DOHH2 (cell line): ENCODE measurements around the gene NCOA4.
"Not testable (repeated sequence)": the region's sequence is repeated elsewhere in the genome, so short reads cannot be mapped to it uniquely, and the experiment has no call there.

Experiments used
- H3F3A ChIP-seq: fragments of 200-600 bp; sonication (generic), shearing (Covaris generic); 2 replicates; pipeline ENCODE4 v1.6.0; 2016; ENCODE audit warnings: antibody characterized with exemption, mild to moderate bottlenecking; ENCODE audit not compliant: control insufficient read depth, insufficient read depth
- H3K27ac ChIP-seq: fragments of 200-600 bp; sonication (generic); 2 replicates; pipeline ENCODE4 v1.5.1; 2014; ENCODE audit warnings: low read depth, mild to moderate bottlenecking, low read length, moderate library complexity
- H3K27me3 ChIP-seq: fragments of 200-600 bp; sonication (generic); 2 replicates; pipeline ENCODE4 v1.6.1; 2014; ENCODE audit warnings: mild to moderate bottlenecking, low read length, mixed read lengths; ENCODE audit not compliant: control insufficient read depth
- H3K36me3 ChIP-seq: fragments of 200-600 bp; sonication (generic); 2 replicates; pipeline ENCODE4 v1.6.1; 2014; ENCODE audit warnings: mild to moderate bottlenecking, low read length, moderate library complexity, mixed read lengths; ENCODE audit not compliant: control insufficient read depth
- H3K4me1 ChIP-seq: fragments of 200-600 bp; sonication (generic); 2 replicates; pipeline ENCODE4 v1.6.1; 2014; ENCODE audit warnings: mild to moderate bottlenecking, low read length, mixed read lengths; ENCODE audit not compliant: control insufficient read depth
- H3K4me2 ChIP-seq: fragments of 200-600 bp; sonication (generic); 2 replicates; pipeline ENCODE4 v1.6.0; 2014; ENCODE audit warnings: mild to moderate bottlenecking, low read length, moderate library complexity
- H3K4me3 ChIP-seq: fragments of 200-600 bp; sonication (generic); 2 replicates; pipeline ENCODE4 v1.5.1; 2014; ENCODE audit warnings: mild to moderate bottlenecking, low read length, mixed read lengths
- H3K79me2 ChIP-seq: fragments of 200-600 bp; sonication (generic); 2 replicates; pipeline ENCODE4 v1.6.1; 2014; ENCODE audit warnings: mild to moderate bottlenecking, low read length, mixed read lengths; ENCODE audit not compliant: control insufficient read depth
- H3K9me2 ChIP-seq: fragments of 200-600 bp; sonication (generic); replicated peaks from 2 replicates; pipeline ENCODE4 v1.6.1; 2014; ENCODE audit warnings: mild to moderate bottlenecking, low read length, mixed read lengths; ENCODE audit not compliant: control insufficient read depth
- H3K9me3 ChIP-seq: fragments of 200-600 bp; sonication (generic); 2 replicates; pipeline ENCODE4 v1.6.1; 2014; ENCODE audit warnings: antibody characterized with exemption, low read length, mixed read lengths; ENCODE audit not compliant: control insufficient read depth, insufficient read depth
- H4K20me1 ChIP-seq: fragments of 200-600 bp; sonication (generic); 2 replicates; pipeline ENCODE4 v1.6.0; 2014; ENCODE audit warnings: low read depth, mild to moderate bottlenecking, antibody characterized with exemption, low read length, moderate library complexity; ENCODE audit not compliant: control insufficient read depth, insufficient read depth
- CTCF ChIP-seq: fragments of 200-600 bp; sonication (generic); IDR thresholded peaks from one replicate; pipeline ENCODE4 v1.5.1; 2014; ENCODE audit warnings: antibody characterized with exemption, mild to moderate bottlenecking, low read depth, low read length; ENCODE audit not compliant: poor library complexity, severe bottlenecking
- EZH2phosphoT487 ChIP-seq: fragments of 200-600 bp; sonication (generic); IDR thresholded peaks from 2 replicates; pipeline ENCODE4 v1.6.1; 2017; ENCODE audit warnings: borderline replicate concordance, mild to moderate bottlenecking, antibody characterized with exemption, low read length, moderate library complexity, mixed read lengths

Gene NCOA4

DNA sequence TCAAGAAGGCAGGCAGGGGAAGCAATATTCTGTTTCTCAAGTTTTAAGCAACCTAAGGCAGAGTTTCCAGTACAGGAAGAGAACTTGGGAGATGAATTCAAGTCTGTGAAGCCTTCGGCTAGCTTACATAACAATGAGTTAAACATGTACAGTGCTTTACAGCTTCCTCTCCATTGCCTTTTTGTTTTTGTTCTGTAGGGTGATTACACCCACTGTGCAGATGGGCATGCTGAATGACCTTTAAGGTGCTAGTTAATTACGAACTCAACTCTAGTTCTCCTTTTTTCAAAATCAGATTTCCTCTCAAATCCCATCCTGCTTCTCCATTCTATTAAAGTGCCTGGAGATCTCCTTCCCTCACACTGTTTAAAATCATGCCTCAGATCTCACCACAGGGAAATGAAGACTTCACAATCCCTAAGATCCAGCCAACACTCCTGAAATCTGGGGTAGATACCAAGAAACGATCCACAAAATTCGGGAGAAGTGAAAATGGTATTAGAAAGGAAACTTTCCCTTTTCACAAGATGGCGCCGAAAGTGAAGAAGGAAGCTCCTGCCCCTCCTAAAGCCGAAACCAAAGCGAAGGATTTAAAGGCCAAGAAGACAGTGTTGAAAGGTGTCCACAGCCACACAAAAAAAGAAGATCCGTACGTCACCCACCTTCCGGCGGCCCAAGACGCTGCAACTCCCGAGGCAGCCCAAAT lies 32.5 kb upstream of the NCOA4 start:
- Histone ChIP-seq H4K20me1 (no peaks in the 10 kb centered on the region), H3K27me3 (no peaks in the 10 kb centered on the region), H3K9me2 (no peaks in the 10 kb centered on the region), H3K79me2 (no peaks in the 10 kb centered on the region), H3K4me3 (no peak overlapping the region), H3K27ac (no peak overlapping the region), H3K4me2 (no peak overlapping the region), H3F3A (no peaks in the 10 kb centered on the region), H3K4me1 (no peaks in the 10 kb centered on the region), H3K9me3 (no peaks in the 10 kb centered on the region), H3K36me3 (no peaks in the 10 kb centered on the region)
- TF ChIP-seq CTCF (no peak), EZH2phosphoT487 (no peak)

DNA sequence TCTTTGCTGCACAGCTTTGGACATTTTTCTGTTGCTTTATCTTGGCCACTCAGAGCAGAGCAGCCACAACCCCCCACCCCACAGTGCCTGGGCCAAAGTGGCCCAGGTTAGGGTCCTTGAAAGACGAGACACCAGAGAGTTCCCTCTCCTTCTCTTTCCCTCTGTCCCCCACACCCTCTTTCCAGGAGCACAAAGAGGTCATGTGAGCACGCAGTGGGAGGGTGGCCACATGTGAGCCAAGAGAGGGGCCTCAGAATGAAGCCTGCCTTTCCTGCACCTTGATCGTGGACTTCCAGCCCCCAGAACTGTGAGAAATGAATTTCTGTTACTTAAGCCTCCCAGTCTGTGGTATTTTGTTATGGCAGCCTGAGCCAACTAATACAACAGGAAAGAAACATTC lies 30.3 kb upstream of the NCOA4 start:
- no peaks in the 10 kb centered on the region for H3K79me2 ChIP-seq
- H3K9me2 ChIP-seq: no peaks in the 10 kb centered on the region
- H3K27ac ChIP-seq: no peak overlapping the region
- no peaks in the 10 kb centered on the region for H3K27me3 ChIP-seq
- no peaks in the 10 kb centered on the region for H3F3A ChIP-seq
- H3K4me2 ChIP-seq: no peak overlapping the region
- no peaks in the 10 kb centered on the region for H3K4me1 ChIP-seq
- no peak overlapping the region for H3K4me3 ChIP-seq
- no peak for TF ChIP-seq EZH2phosphoT487
- no peak for TF ChIP-seq CTCF
- no peaks in the 10 kb centered on the region for H3K36me3 ChIP-seq
- no peaks in the 10 kb centered on the region for H3K9me3 ChIP-seq
- no peaks in the 10 kb centered on the region for H4K20me1 ChIP-seq

- H3F3A ChIP-seq, H3K27me3 ChIP-seq, H4K20me1 ChIP-seq, H3K4me3 ChIP-seq, H3K9me2 ChIP-seq, H3K9me3 ChIP-seq, H3K4me1 ChIP-seq, H3K27ac ChIP-seq, H3K36me3 ChIP-seq, H3K4me2 ChIP-seq, H3K79me2 ChIP-seq: not testable (repeated sequence)
Observed at GRCh38 chr10:46057927-46058326, 27.5 kb upstream of the NCOA4 start.

GRCh38 chr10:46057038-46057437 lies 26.6 kb upstream of the NCOA4 start:
- Histone ChIP-seq H3K9me2 (no peaks in the 10 kb centered on the region), H3F3A (no peaks in the 10 kb centered on the region), H3K9me3 (no peaks in the 10 kb centered on the region), H3K27ac (no peak overlapping the region), H4K20me1 (no peaks in the 10 kb centered on the region), H3K4me3 (no peak overlapping the region), H3K36me3 (no peaks in the 10 kb centered on the region), H3K79me2 (no peaks in the 10 kb centered on the region), H3K27me3 (no peaks in the 10 kb centered on the region), H3K4me2 (no peak overlapping the region), H3K4me1 (no peaks in the 10 kb centered on the region)
- no peak for TF ChIP-seq CTCF
- TF ChIP-seq EZH2phosphoT487: no peak
